Activated gamma-delta T cell treated with anti-CD3 and anti-CD28 coated beads, Interleukin-2, amount 50 U/mL, for 16 hours (primary cell): Measurements from ENCODE around the gene FOSL1.

Experiments
- DNase-seq: peaks from one replicate; pipeline ENCODE4 v3.0.0-alpha.2; 2020; ENCODE audit warnings: low read depth

Gene FOSL1

DNA sequence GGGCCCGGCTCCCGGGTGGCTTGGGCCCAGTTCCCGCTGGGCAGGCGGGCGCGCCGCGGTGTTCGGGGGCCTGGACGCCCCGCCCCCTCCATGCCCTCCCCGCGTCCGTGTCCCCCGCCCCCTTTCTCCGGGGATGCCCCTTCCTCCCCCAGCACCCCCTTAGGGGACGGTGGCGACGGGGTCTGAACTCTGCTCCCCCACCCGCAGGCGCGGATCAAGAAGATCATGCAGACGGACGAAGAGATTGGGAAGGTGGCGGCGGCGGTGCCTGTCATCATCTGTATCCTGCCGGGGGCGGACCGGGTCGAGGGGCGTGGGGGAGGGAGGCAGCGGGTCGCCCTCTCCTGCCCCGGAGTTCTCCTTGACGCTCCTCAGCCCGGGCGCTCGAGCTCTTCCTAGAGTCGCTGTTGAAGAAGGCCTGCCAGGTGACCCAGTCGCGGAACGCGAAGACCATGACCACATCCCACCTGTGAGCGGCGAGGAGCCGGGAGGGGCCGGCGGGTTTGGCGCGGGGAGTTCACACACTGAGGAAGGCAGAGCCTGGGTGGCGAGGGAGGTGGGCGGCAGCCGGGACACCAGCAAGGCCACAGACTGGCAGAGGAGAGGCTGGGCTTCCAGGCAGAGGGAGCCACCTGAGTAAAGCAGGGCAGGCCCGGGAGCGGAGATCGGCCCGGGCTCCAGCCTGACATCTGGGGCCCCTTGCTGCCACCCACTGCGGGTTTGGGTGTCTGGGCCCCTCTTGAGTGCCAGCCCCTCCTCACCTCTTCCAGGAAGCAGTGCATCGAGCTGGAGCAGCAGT is 19.6 kb upstream of the FOSL1 start:
- DNase-seq, result peak; percentile 44

GRCh38 chr11:65919141-65919572 is 19.0 kb upstream of the FOSL1 start, which contains the start of gene DRAP1:
Gene DRAP1 (plus strand): TSS chr11:65919426. CDS start chr11:65919502, 76 bp downstream.
- DNase-seq, result peak; percentile 99

DNA sequence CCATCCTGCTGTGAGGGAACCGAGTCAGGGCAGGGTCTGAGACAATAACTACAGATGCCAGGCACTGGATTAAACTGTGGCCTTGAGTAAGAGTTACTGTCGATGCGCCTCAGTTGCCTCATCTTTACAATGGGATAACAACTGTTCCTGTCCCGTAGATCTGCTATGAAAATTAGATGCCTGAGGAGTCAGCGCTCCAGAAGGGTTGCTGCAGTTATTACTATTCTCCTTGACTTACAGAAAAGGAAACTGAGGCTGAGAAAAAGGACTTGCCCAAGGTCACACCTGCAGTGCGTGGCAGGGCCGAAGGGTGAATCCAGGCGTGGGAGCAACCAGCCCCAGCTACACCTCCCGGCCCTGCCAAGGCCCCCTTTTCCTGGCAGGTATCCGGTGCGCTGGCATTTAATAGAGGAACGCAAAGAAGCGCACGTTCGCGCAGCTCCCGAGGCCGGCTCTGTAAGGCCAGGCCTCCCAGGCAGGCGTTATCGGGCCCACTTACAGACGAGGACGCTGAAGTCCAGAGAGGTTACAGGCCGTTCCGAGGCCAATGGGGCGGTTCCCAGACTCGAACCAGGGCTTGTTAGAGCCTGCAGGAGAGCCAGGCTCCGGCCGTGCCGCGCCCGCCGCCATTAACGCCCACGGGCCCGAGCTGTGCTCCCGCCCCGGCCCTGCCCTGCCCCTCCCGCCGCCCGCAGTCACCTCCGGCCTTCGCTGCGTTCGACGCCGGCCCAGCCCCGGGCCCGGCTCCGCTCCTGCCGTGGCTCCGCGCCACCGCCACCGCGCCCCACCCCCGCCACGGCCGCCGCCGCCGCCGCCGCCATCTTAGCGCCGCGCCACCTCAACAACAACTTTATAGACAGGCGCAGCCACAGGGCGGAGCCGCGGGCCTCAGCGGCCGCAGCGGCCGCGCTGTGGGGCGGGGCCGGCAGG is 18.3 kb upstream of the FOSL1 start, which contains the start of gene C11orf68:
Gene C11orf68, minus strand, starts transcription at position 852 of the 930 bp plus-strand sequence. Its CDS starts 31 bp downstream, at position 821.
- DNase-seq, result no peak

GRCh38 chr11:65917434-65918210 is 17.4 kb upstream of the FOSL1 start:
- DNase-seq, result no peak

- no peak for DNase-seq
Observed at GRCh38 chr11:65917077-65917433, 16.9 kb upstream of the FOSL1 start.

GRCh38 chr11:65916391-65916790 is 16.2 kb upstream of the FOSL1 start:
- DNase-seq, result no peak

GRCh38 chr11:65915821-65916251 is 15.6 kb upstream of the FOSL1 start:
- DNase-seq, result no peak

GRCh38 chr11:65915101-65915820 is 15.1 kb upstream of the FOSL1 start:
- no peak for DNase-seq

DNA sequence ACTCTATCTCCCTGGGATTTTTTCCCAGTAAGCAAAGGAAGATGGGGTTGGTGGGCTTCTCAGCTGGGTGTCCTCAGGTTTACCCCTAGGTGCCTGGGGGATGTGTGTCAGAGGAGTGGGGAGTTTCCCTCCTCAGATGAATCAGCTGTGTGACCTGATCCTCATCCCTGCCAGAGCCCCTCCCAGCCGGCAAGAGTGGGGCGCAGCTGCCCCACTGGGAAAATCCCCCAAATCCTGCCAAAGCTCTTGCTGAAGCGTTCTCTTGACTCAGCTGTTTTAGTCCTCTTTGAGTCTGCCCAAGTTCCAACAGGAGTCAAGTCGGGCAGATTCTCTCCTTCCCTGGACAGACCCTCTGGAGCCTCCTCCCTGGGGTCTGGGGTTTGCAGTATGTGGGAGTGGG is 12.7 kb upstream of the FOSL1 start:
- no peak for DNase-seq

GRCh38 chr11:65911682-65912568 is 11.7 kb upstream of the FOSL1 start:
- DNase-seq, result no peak

DNA sequence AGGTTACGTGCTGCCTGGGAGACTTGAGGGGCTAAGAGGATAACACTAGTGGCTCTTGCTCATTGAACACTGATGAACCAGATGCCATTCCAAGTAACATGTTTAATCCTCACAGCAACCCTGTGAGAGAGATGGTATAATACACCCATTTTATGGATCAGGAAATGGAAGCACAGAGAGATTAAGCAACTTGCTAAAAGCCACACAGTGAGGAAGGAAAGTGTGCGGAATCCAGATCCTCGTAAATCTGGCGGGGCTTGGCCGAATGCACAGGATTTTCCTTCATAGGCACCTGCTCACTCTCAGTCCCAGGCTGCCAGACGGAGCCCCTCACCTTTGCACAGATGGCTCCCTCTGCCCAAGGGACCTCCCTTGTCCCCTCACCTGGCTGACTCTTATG is 7.7 kb upstream of the FOSL1 start:
- no peak for DNase-seq

- no peak for DNase-seq
Observed at GRCh38 chr11:65906602-65907001, 6.4 kb upstream of the FOSL1 start.

- no peak for DNase-seq
Observed at GRCh38 chr11:65903715-65904114, 3.5 kb upstream of the FOSL1 start.

DNA sequence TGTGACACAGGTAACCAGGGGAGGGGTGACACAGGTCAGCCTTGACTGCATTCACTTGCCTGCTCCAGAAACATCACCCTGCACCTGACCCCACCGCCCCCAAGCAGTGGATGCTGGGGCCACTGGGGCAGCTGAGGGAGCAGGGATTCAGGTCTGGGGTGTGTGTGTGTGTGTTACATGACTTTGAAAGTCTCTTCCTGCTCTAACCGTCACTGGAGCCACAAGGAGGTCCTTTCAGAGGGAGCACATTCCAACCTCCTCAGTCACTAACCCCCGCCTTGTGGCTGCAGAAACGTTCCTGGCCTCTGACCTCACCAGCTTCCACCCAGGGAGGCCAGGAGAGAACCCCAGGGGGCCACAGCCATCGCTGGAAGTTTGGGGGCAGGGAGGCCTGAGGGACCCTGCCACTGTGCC is 2.9 kb upstream of the FOSL1 start:
- no peak for DNase-seq

DNA sequence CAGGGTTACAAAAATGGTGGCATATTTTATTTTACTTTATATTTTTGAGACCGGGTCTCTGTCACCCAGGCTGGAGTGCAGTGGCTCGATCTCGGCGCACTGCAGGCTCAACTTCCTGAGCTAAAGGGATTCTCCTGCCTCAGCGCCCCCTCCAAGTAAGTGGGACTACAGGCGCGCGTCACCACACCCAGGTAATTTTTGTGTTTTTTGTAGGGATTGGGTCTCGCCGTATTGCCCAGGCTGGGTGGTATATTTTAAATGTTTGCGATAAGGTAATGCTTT is 652 bp upstream of the FOSL1 start:
- no peak for DNase-seq

- DNase-seq, result peak; percentile 58
Observed at GRCh38 chr11:65899356-65900124, 648 bp downstream of the FOSL1 start.

DNA sequence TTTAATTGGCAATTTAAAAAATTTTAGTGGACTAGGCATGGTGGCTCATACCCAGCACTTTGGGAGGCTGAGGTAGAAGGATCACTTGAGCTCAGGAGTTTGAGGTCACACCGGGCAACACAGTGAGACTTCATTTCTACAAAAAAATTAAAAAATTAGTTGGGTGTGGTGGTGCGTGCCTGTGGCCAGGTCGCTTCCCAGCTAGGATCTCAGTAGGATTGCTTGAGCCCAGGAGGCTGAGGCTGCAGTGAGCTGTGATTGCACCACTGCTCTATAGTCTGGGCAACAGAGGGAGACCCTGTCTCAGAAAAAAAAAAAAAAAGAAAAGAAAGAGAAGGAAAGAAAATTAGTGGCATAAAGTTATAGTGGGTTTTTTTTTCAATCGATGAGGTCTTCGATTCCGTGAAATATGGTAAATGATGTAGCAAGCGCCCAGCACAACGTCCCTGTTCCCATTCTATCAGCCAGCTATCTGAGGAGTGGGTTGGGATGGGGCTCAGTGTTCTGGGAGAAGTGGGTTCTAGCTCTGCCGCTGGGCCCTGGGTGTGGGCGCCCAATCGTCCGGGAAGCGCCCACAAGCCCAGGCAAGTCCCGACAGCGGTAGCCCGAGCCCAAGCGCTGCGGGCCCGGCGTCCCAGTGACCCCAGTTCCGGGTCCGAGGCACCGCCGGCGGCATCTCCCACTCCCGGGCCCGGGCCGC is 1.4 kb downstream of the FOSL1 start:
- DNase-seq, result no peak

- DNase-seq, result no peak
Observed at GRCh38 chr11:65897020-65897471, 3.1 kb downstream of the FOSL1 start.
